GM12878 (cell line): ENCODE measurements around the gene KDF1. TPM values are rescaled to one million over a fixed set of nuclear protein-coding genes. Genes with fewer than 3 reads are reported as not detected.

ENCODE experiments used
- ATAC-seq: fragments of 200-7000 bp; cut with Tn5 transposase; 3 replicates; pipeline ENCODE4 v1.9.1; 2020; ENCODE audit warnings: mild to moderate bottlenecking, moderate library complexity
- BruUV-seq: library from RNA; stranded (reverse); fragments of 400-500 nt; replicated peaks from 2 replicates; lab custom pipeline; 2021; lab: Mats Ljungman, UMichigan
- CTCF ChIA-PET: fragments of 300-600 bp; sonication (Branson Sonifier 250); formaldehyde crosslinking; extraction: SDS; loops from one replicate; lab custom pipeline; 2021; ENCODE audit warnings: inconsistent platforms; lab: Yijun Ruan, JAX
- POLR2A ChIA-PET: fragments of 350-600 bp; formaldehyde crosslinking; extraction: SDS; loops from one replicate; lab custom pipeline; 2021; ENCODE audit warnings: inconsistent platforms; lab: Charles Lee
- RAD21 ChIA-PET: fragments of 300-600 bp; sonication (Branson Sonifier 250); formaldehyde crosslinking; loops from one replicate; lab custom pipeline; 2023; ENCODE audit warnings: antibody characterized with exemption; ENCODE audit not compliant: unreplicated experiment; lab: Charles Lee
- SMC1A ChIA-PET: fragments of 300-600 bp; sonication (Branson Sonifier 250); formaldehyde crosslinking; loops from one replicate; lab custom pipeline; 2023; ENCODE audit not compliant: unreplicated experiment, uncharacterized antibody; lab: Charles Lee
- DNase-seq: peaks from one replicate; pipeline ENCODE4 v3.0.0-alpha.2; 2011; ENCODE audit warnings: low read depth, low spot score
- FAIRE-seq: peaks from 3 replicates; lab custom pipeline; 2011; peaks lifted over from hg19 to GRCh38; lab: Jason Lieb, UNC
- H2AFZ ChIP-seq: 2 replicates; pipeline ENCODE4 v1.6.0; 2011; ENCODE audit warnings: low read depth, low read length, control low read depth; ENCODE audit not compliant: control insufficient read depth
- H3K27ac ChIP-seq: 2 replicates; pipeline ENCODE4 v1.5.1; 2011; ENCODE audit warnings: control low read depth; ENCODE audit not compliant: control insufficient read depth, insufficient read depth
- H3K27me3 ChIP-seq, 2 experiments: replicated peaks in 1 of 2; 2 replicates each; pipeline versions ENCODE4 v1.6.0 to v1.6.1; 2011; ENCODE audit warnings: low read length in 1 of 2; ENCODE audit not compliant: control insufficient read depth in 2 of 2, insufficient read depth in 2 of 2
- H3K36me3 ChIP-seq, 2 experiments: 2 replicates each; pipeline ENCODE4 v1.5.1; 2011; ENCODE audit warnings: low read length in 1 of 2; ENCODE audit not compliant: control insufficient read depth in 2 of 2, insufficient read depth in 2 of 2
- H3K4me1 ChIP-seq: 2 replicates; pipeline ENCODE4 v1.6.1; 2011; ENCODE audit warnings: mild to moderate bottlenecking, low read length, moderate library complexity, mixed read lengths; ENCODE audit not compliant: control insufficient read depth, insufficient read depth
- H3K4me2 ChIP-seq: 2 replicates; pipeline ENCODE4 v1.6.0; 2011; ENCODE audit warnings: control low read depth; ENCODE audit not compliant: control insufficient read depth, insufficient read depth
- H3K4me3 ChIP-seq: fragments of 200-600 bp; sonication (generic); 2 replicates; pipeline ENCODE4 v1.5.1; 2016
- H3K79me2 ChIP-seq: 2 replicates; pipeline ENCODE4 v1.6.0; 2011; ENCODE audit warnings: low read length; ENCODE audit not compliant: control insufficient read depth, insufficient read depth
- H3K9ac ChIP-seq: 2 replicates; pipeline ENCODE4 v1.8.0; 2011; ENCODE audit warnings: low read length, control low read depth, mixed read lengths; ENCODE audit not compliant: control insufficient read depth, insufficient read depth
- H3K9me3 ChIP-seq: replicated peaks from 3 replicates; pipeline ENCODE4 v1.5.1; 2011; ENCODE audit warnings: mild to moderate bottlenecking, low read length; ENCODE audit not compliant: control insufficient read depth, insufficient read depth
- H4K20me1 ChIP-seq: 2 replicates; pipeline ENCODE4 v1.6.0; 2011; ENCODE audit not compliant: control insufficient read depth, insufficient read depth
- CHD1 ChIP-seq: IDR thresholded peaks from 2 replicates; pipeline ENCODE4 v1.6.1; 2012; ENCODE audit warnings: low read depth, low read length, improper control_type of control experiment
- IKZF2 ChIP-seq, 2 experiments: fragments of 450-650 bp; IDR thresholded peaks; 2 replicates each; pipeline ENCODE4 v1.6.1; 2017; ENCODE audit warnings: mild to moderate bottlenecking in 2 of 2, moderate library complexity in 2 of 2
- JUNB ChIP-seq: IDR thresholded peaks from 2 replicates; pipeline ENCODE4 v1.6.1; 2016; ENCODE audit warnings: antibody characterized with exemption, mild to moderate bottlenecking
- KDM1A ChIP-seq: fragments of 200-600 bp; sonication (generic); IDR thresholded peaks from 2 replicates; pipeline ENCODE4 v1.6.1; 2016; ENCODE audit warnings: borderline replicate concordance
- LARP7 ChIP-seq: fragments of 450-650 bp; IDR thresholded peaks from 2 replicates; pipeline ENCODE4 v1.6.1; 2017; ENCODE audit warnings: mild to moderate bottlenecking
- MTA2 ChIP-seq: fragments of 450-650 bp; IDR thresholded peaks from 2 replicates; pipeline ENCODE4 v1.6.1; 2016; ENCODE audit warnings: low read depth, mild to moderate bottlenecking, moderate library complexity
- MTA3 ChIP-seq: IDR thresholded peaks from 2 replicates; pipeline ENCODE4 v1.6.1; 2012; ENCODE audit warnings: low read length, inconsistent platforms, borderline replicate concordance
- NFYB ChIP-seq: IDR thresholded peaks from 2 replicates; pipeline ENCODE4 v1.6.1; 2011; ENCODE audit warnings: low read depth, mild to moderate bottlenecking, low read length, improper control_type of control experiment, moderate library complexity; ENCODE audit not compliant: insufficient read depth
- POLR2A ChIP-seq: IDR thresholded peaks from 2 replicates; pipeline ENCODE4 v1.6.1; 2011; ENCODE audit warnings: low read depth, mild to moderate bottlenecking, low read length
- POLR2AphosphoS2 ChIP-seq: IDR thresholded peaks from 2 replicates; pipeline ENCODE4 v1.6.1; 2011; ENCODE audit warnings: low read depth, mild to moderate bottlenecking, low read length, improper control_type of control experiment, moderate library complexity
- RUNX3 ChIP-seq: IDR thresholded peaks from 2 replicates; pipeline ENCODE4 v1.6.1; 2012; ENCODE audit warnings: low read length, inconsistent platforms
- SIX5 ChIP-seq: IDR thresholded peaks from 2 replicates; pipeline ENCODE4 v1.6.1; 2011; ENCODE audit warnings: mild to moderate bottlenecking, low read depth, low read length, moderate library complexity; ENCODE audit not compliant: severe bottlenecking
- SPI1 ChIP-seq: IDR thresholded peaks from 2 replicates; pipeline ENCODE4 v1.6.1; 2011; ENCODE audit warnings: low read depth, mild to moderate bottlenecking, low read length, moderate library complexity, borderline replicate concordance; ENCODE audit not compliant: insufficient read depth
- SUPT20H ChIP-seq: IDR thresholded peaks from 2 replicates; pipeline ENCODE4 v1.6.1; 2011; ENCODE audit warnings: low read depth, mild to moderate bottlenecking, low read length, moderate library complexity, borderline replicate concordance; ENCODE audit not compliant: control insufficient read depth
- TCF7 ChIP-seq: IDR thresholded peaks from 2 replicates; pipeline ENCODE4 v1.6.1; 2014; ENCODE audit warnings: antibody characterized with exemption, borderline replicate concordance
- YBX1 ChIP-seq: fragments of 450-650 bp; IDR thresholded peaks from 2 replicates; pipeline ENCODE4 v1.6.1; 2016; ENCODE audit warnings: antibody characterized with exemption
- ZNF274 ChIP-seq: IDR thresholded peaks from one replicate; pipeline ENCODE4 v1.8.0; 2011; ENCODE audit not compliant: insufficient read length, insufficient read depth
- WGBS: methylation state at CpG from one replicate; pipeline ENCODE4 v1.1.6; 2016; ENCODE audit warnings: low lambda C conversion rate; ENCODE audit not compliant: insufficient replicate concordance, insufficient coverage; ENCODE audit errors: missing lambda C conversion rate; 5-methylcytosine and 5-hydroxymethylcytosine counted together
- in situ Hi-C: fragments of 300-500 bp; cut with MboI; formaldehyde crosslinking; loops from 9 replicates; pipeline ENCODE4 v1.14.3; 2018; ENCODE audit warnings: mixed read lengths
- intact Hi-C: fragments of 100-400 bp; cut with micrococcal nuclease; formaldehyde crosslinking; loops from one replicate; pipeline ENCODE4 v1.14.2; 2022; ENCODE audit not compliant: unreplicated experiment
- polyA plus RNA-seq, 11 experiments: library from polyadenylated mRNA; depleted of rRNA in 4 of 11; unstranded in 6 of 11; stranded (reverse) in 5 of 11; fragments of >200 nt; fragmentation: Nextera tagmentation in 4 of 11; fragmentation: Illumina TruSeq in 1 of 11; extraction: Ambion mirVana in 4 of 11; extraction: Trizol in 1 of 11; gene quantifications; 1 replicate in 1 of 11; 2 replicates in 10 of 11; pipeline versions ENCODE4 v1.2.1 to v1.2.3, GENCODE V29; 2011 to 2016; ENCODE audit warnings: inconsistent platforms in 2 of 11, missing spikeins in 2 of 11, low read depth in 1 of 11
- total RNA-seq, 4 experiments: library from RNA; depleted of rRNA in 3 of 4; stranded (reverse); fragments of >200 nt in 3 of 4; fragmentation: Illumina TruSeq in 1 of 4; extraction: Trizol in 1 of 4; gene quantifications; 2 replicates each; pipeline versions ENCODE4 v1.2.1 to v1.2.3, GENCODE V29; 2013 to 2021
- TF ChIP-seq, protein P1 (sequence below): fragments of 450-650 bp; IDR thresholded peaks from 2 replicates; pipeline ENCODE4 v1.6.1; 2017; ENCODE audit warnings: mild to moderate bottlenecking, moderate library complexity
- TF ChIP-seq, protein P2 (sequence below): fragments of 450-650 bp; IDR thresholded peaks from 2 replicates; pipeline ENCODE4 v1.6.1; 2014; ENCODE audit warnings: mild to moderate bottlenecking

Gene KDF1
- total and polyA plus RNA-seq, 10 of the 15 experiments (the other 5 are each of a cell fraction or from before 2014, with no cell fraction given), result 0.03 to 0.13 (median 0.04) TPM; not detected in 7

DNA sequence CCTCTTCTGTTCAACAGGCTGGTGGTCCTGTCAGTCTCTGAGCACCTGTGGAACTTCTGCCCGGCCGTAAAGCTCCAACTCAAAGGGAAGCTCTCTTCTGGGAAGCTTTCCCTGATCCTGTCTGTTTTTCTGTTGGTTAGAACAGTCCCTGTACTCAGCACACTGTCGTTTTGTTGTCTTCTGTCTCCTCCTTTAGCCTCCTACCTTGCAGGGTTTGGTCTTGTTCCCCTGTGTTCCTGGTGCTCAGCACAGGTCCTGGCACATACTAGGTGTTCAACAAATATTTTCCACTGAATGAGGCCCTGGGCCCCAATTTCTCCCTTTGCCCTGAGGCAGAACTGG is 328 bp upstream of the KDF1 start:
- DNase-seq, result no peak
- SMC1A ChIA-PET, result no interaction called here
- BruUV-seq, result no TSS peak

More for the DNA sequence above, 328 bp upstream of the KDF1 start:
- Histone ChIP-seq H2AFZ (no peak overlapping the region), H3K79me2 (no peaks in the 10 kb centered on the region), H3K27ac (no peak overlapping the region), H3K9me3 (no peaks in the 10 kb centered on the region; the same call in 2 of the 3 replicates), H4K20me1 (no peaks in the 10 kb centered on the region), H3K4me2 (peak overlapping the region; percentile 72; the same call in 1 of the 2 replicates), H3K9ac (no peak overlapping the region), H3K4me1 (no peaks in the 10 kb centered on the region), H3K36me3 (no peaks in the 10 kb centered on the region), H3K4me3 (no peak overlapping the region), H3K27me3 (peaks cover 6 to 7% of the 10 kb centered on the region in 2 experiments)
- ATAC-seq, result no peak
- FAIRE-seq, result no peak
- TF ChIP-seq SPI1 (no peak), NFYB (no peak), IKZF2 (IDR thresholded peaks at IDR 0.05) (no peak), MTA2 (no peak), POLR2AphosphoS2 (no peak), POLR2A (no peak), SIX5 (no peak), ZNF274 (no peak), SUPT20H (no peak), TCF7 (no peak), LARP7 (no peak), JUNB (no peak), MTA3 (no peak), YBX1 (no peak), KDM1A (no peak), RUNX3 (no peak), CHD1 (no peak)
- TF ChIP-seq, protein P1, sequence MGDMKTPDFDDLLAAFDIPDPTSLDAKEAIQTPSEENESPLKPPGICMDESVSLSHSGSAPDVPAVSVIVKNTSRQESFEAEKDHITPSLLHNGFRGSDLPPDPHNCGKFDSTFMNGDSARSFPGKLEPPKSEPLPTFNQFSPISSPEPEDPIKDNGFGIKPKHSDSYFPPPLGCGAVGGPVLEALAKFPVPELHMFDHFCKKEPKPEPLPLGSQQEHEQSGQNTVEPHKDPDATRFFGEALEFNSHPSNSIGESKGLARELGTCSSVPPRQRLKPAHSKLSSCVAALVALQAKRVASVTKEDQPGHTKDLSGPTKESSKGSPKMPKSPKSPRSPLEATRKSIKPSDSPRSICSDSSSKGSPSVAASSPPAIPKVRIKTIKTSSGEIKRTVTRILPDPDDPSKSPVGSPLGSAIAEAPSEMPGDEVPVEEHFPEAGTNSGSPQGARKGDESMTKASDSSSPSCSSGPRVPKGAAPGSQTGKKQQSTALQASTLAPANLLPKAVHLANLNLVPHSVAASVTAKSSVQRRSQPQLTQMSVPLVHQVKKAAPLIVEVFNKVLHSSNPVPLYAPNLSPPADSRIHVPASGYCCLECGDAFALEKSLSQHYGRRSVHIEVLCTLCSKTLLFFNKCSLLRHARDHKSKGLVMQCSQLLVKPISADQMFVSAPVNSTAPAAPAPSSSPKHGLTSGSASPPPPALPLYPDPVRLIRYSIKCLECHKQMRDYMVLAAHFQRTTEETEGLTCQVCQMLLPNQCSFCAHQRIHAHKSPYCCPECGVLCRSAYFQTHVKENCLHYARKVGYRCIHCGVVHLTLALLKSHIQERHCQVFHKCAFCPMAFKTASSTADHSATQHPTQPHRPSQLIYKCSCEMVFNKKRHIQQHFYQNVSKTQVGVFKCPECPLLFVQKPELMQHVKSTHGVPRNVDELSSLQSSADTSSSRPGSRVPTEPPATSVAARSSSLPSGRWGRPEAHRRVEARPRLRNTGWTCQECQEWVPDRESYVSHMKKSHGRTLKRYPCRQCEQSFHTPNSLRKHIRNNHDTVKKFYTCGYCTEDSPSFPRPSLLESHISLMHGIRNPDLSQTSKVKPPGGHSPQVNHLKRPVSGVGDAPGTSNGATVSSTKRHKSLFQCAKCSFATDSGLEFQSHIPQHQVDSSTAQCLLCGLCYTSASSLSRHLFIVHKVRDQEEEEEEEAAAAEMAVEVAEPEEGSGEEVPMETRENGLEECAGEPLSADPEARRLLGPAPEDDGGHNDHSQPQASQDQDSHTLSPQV, result no peak
- TF ChIP-seq, protein P2, sequence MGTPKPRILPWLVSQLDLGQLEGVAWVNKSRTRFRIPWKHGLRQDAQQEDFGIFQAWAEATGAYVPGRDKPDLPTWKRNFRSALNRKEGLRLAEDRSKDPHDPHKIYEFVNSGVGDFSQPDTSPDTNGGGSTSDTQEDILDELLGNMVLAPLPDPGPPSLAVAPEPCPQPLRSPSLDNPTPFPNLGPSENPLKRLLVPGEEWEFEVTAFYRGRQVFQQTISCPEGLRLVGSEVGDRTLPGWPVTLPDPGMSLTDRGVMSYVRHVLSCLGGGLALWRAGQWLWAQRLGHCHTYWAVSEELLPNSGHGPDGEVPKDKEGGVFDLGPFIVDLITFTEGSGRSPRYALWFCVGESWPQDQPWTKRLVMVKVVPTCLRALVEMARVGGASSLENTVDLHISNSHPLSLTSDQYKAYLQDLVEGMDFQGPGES, result no peak
- ChIA-PET CTCF (no interaction called here), POLR2A (no interaction called here), RAD21 (no interaction called here)
- intact Hi-C loops (no loop called here), in situ Hi-C loops (no loop called here)
- WGBS, result 0% methylated on average over 3 of the region's 3 CpGs
